ENCODE data around the gene LIN54.

- TF ChIP-seq GLIS3 (CRISPR knock-in tag; IDR thresholded peaks at IDR 0.05) (no peak), TOX (CRISPR knock-in tag; IDR thresholded peaks at IDR 0.05; ENCODE audit: borderline replicate concordance) (no peak)
Measured at GRCh38 chr4:83043801-83044407, 33.3 kb upstream of the LIN54 start.

Measured in SK-N-SH treated with all-trans-retinoic acid at 6 μM for 48 hours (cell line).